Anterior cingulate cortex (tissue), 58 donors: ENCODE results near the gene TRIM45.

Source experiments
- DNase-seq, 58 donors: peaks; one replicate each; lab custom pipeline; 2025; lab: John Stamatoyannopoulos, UW

Gene TRIM45

DNA sequence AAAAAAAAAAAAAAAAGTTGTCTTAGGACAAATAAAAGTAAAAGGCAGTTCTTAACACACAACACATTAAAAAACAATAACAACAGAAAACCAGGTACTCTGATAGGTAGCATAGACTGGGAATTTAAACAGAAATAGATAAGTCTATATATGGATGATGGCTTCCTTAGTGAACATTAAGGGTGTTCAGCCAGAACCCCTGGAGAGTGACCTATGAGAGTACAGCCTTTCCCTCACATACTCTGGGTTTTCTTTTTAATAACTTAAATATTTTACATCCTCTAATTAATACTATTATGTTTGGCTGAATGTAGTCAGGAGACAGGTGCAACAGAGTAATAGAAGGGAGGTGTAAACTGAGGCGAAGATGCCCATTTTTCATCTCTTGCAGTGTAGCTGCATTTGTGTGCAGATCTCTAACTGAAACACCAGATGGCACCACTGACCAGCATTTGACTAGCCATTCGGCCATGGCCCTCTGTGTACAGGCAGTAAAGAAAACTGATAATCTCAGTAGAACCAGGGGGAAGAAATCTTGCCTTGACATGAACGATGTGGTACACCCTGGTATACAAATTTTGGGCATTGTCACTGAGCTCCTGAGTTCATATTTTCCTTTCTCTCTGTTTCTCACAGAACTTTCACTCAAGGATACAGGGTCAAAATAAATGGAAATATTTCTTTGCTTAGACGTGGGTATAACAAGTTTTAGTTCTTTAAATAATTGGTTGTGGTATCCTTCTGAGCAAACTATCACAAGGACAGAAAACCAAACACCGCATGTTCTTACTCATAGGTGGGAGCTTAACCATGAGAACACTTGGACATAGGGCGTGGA is 53.8 kb downstream of the TRIM45 start:
- peak in 41 of 58 donors; percentile 3 to 76 (median 28) for DNase-seq

DNA sequence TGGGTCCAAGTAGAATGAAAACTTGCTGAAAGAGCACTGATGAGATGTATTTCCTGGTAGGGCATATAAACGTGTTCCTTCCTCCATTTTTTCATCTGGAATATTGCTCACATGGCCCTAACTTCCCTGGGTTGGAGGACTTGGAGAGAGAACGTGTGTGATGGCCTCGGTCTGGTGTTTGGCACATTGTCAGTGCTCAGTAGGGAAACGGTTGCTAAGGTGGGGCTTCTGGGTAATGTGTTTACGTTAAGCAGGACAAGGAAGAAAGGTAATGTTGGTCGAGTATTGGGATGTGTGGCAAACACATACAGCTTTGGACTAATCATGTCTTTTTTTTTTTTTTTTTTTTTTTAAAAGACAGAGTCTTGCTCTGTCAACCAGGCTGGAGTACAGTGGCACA is 55.2 kb downstream of the TRIM45 start:
- DNase-seq: no peak

DNA sequence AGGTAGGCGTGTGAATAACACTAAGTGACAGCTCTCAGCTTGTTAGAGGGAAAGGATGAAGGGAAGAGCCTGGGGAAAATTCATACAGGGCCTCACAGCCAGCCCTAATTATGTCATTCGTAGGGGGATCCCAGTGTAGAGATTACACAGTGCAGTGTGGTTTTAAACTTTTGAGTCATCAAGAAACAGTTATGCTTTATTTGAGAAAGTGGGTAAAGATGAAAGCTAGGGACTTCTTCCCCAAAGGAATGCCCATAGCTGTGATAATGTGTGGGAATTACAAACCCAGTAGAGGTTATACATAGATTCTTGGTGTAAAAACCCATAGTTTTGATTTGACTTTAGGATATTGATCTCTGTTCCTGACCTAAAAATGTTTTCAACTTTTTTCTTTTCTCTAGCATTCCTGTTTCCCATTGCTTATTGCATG is 59.5 kb downstream of the TRIM45 start:
- no peak for DNase-seq
